GM19397 (cell line): ENCODE data around the gene ASB6.

ENCODE experiments used
- ATAC-seq: cut with Tn5 transposase; IDR thresholded peaks from one replicate; pipeline ENCODE4 v1.9.1; 2021; ENCODE audit warnings: mild to moderate bottlenecking, moderate library complexity; ENCODE audit not compliant: unreplicated experiment

ASB6 gene

GRCh38 chr9:129628709-129629108 lies 13.2 kb downstream of the ASB6 start:
- no peak for ATAC-seq

DNA sequence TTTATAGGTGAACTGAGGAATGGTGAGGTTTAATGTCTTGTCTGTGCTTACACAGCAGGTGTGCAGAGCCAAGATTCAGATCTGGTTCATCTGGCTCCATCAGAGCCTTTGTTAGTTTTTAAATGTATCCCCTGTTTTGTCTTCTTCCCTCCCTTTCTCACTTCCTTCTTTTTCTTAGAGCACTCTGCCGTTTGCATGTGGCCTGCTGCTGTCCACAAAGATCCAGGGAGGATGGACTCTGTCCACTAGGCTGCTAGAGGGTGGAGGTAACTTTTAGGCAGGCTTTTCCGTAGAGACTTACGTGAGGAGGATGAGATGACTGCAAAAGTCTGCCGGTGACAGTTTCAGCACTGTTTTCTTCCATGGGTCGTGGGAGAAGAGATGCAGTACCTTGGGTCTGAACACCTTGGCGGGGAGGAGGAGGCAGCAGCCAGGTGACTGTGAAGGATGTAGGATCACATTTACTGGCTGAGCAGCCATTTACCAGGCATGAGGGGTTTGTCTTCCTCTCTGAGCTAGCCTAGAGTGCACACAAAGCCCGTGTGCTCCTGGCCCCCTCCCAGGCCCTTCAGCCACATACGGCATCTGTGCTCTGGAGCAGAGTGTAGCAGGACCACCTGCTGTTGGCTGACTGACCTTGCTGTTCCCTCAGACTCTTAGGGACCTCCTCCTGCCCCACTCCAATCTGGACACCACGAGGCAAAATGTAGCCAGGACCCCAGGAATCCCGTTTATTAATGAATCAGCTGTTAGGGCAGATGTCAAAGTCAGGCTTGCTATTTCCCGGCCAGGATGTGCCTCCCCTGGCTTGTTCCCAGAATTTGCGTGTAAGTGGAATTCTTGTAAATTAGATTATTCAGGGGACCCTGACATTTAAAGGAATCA lies 14.2 kb downstream of the ASB6 start:
- no peak for ATAC-seq

DNA sequence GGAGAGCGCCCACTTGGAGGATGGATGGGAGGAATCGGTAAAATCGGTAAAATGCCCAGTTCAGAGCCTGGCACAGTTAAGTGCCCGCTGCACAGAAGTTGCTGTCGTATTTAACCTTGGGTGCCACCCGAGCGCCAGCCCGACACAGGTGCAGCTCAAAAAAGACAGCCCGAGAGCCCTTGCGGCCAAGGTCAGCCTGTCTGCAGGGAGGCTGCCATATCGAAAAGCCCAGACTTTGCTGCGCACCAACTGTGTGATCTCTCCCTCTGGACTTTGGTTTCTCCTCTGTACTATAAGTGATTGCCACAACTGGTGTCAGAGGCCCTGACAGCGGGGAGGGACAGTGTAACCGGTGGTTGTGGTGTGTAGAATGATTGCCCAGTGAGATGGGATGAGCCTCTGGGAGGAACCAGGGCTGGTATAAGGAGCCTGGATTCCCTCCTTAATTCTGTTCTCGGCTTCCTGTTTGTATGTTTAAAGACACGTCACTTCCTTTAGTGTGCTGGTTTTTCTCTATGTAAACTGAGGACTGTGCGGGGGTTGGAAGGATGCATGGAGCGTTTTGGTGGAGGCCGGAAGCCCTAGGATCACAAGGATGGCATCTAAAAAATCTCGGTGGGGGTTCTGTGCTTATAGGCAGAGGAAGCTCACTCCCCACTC lies 15.2 kb downstream of the ASB6 start:
- ATAC-seq, result peak; percentile 29

GRCh38 chr9:129626079-129626624 lies 15.8 kb downstream of the ASB6 start, which contains the start of gene NTMT1:
TSS of gene NTMT1 (plus strand) at chr9:129626163. CDS start at chr9:129632704, 6,541 bp downstream.
- peak; percentile 79 for ATAC-seq

DNA sequence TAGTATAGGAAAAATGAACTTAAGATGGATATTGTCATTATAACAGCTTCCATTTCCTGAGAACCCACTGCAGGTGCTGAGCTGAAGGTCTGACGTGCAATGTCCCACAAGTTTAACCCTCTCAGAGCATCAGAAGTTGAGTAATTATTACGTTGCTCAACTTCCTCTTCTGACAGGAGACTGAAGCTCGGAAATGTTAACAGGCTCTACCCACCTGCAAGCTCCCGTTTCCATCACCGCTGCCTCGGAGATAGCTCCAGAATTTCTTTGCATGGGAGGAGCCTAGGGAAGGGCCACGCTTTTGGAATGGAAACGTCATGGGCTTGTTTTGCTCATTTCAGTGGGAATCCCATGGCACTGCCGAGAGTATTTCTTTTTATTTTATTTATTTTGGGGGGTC lies 17.0 kb downstream of the ASB6 start:
- no peak for ATAC-seq

DNA sequence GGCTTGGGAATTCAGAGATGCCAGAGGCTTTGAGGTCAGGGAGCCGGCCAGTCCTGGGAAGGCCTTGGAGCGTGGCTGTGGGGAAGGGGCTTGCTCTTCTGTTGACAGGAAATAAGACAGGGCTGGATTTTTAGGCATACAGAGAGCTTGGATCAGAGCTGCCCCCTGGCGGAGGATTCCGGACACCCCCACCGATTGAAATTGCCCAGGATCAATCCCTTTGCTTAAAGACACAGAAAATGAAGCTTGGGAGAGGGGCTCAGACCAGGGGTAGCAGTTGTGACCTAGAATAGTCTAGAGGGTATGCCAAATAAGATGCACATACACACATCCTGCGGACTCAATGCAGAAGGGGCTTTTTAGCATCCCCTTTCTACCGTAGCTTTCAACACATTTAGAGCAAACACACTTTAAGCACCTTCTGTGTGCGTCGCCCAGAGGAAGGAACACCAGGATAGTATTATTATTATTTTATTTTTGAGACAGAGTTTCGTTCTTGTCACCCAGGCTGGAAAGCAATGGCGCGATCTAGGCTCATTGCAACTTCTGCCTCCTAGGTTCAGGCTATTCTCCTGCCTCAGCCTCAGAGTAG lies 17.7 kb downstream of the ASB6 start:
- ATAC-seq, result no peak

DNA sequence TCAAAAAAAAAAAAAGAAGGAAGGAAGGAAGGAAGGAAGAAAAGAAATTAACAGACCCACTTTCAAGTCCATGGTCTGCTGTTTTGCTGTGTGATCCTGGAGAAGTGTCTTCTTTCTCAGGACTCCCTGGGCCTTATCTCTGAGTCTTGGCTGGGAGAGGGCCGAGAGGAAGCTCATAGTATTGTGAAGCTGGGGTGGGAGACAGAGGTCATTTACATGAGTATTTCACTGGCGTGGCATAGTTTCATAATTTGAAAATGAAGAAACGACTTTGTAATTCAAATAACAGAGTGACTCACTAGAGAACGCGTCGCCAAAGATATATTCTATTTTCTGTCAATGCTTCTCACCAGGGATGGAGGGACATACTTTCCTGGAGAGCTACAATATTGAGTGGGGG lies 18.6 kb downstream of the ASB6 start:
- no peak for ATAC-seq

- ATAC-seq, result no peak
Observed at GRCh38 chr9:129620669-129621295, 21.2 kb downstream of the ASB6 start, which contains the start of gene C9orf50. TSS of gene C9orf50 (minus strand) at chr9:129621101. CDS start at chr9:129620574, 527 bp downstream.

GRCh38 chr9:129619787-129620668 lies 21.9 kb downstream of the ASB6 start:
- ATAC-seq, result no peak

DNA sequence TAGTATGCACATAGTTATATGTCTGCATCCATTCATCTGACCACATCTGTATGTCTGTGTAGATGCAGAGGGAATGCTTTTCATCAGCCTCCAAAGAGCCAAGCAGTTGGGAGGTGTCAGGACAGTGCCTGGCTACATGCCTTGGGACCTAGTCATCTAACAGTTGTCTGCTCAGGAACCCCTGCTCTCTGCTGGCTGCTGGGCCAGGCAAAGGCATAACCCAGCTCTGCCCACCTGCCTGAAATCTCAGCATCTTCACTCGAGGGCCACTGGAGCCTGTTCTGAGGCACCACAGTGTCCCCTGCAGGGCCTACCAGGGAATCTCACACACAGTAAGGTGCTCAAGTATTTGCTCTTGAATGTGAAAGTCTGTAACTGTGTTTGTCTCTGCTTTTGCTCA lies 24.8 kb downstream of the ASB6 start:
- no peak for ATAC-seq

DNA sequence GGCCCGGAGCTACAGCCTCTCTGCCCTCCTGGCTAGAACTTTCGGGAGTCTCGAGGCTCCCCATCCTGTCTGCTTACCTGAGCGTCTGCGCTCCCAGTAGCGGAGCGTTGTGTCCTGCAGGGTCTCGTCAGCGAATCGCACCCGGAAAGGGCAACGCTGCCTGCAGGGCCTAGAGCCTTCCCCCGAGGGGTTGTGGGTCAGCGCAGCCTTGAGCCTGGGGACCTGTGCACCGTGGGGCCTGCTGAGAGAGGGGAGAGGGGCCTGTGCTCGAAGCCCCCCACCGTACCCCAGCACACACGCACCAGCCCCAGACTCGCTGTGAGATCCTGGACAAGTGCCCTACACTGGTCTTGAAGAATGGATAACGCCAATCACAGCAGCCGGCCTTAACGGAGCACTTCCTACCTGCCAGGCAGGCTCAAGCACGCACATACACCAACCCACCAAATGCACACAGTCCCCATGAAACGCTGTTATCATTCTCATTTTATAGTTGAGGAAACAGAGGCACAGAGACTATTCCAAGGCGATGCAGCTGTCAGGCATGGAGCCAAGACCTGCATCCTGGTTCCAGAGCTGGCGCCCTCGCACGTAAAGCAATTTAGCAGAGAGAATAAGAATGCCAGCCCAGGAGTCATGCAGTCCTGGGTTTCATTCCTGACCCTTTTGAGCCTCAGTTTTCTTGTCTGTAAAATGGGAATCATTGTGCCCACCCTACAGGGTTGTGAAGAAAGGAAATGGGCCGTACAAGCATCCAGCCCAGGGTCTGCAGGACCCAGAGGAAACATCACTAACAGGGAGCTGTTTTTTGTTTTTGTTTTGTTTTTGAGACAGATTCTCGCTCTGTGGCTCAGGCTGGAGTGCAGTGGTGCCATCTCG lies 26.3 kb downstream of the ASB6 start:
- no peak for ATAC-seq

- no peak for ATAC-seq
Observed at GRCh38 chr9:129614932-129615331, 27.0 kb downstream of the ASB6 start.

GRCh38 chr9:129613520-129614175 lies 28.3 kb downstream of the ASB6 start:
- ATAC-seq, result no peak

GRCh38 chr9:129612815-129613519 lies 29.0 kb downstream of the ASB6 start:
- ATAC-seq, result no peak

DNA sequence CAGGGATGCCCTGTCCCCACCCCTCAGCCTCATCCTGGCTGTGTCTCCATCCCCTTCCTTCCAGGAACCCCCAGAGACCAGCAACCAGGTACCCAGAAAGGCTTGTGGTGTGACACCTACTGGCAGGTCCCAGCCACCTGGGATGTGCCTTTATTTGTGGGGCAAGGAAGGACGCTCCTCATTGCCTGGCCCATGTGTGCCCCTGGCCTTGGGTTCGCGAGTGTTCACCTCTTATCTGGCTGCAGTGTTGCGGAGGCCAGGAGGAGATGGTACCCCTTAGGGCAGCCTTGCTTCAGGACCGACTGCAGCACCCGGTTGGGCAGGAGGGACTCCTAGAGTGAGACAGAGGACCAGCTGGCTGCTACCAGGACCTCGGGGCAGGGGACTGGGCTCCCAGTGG lies 29.8 kb downstream of the ASB6 start:
- ATAC-seq, result no peak

DNA sequence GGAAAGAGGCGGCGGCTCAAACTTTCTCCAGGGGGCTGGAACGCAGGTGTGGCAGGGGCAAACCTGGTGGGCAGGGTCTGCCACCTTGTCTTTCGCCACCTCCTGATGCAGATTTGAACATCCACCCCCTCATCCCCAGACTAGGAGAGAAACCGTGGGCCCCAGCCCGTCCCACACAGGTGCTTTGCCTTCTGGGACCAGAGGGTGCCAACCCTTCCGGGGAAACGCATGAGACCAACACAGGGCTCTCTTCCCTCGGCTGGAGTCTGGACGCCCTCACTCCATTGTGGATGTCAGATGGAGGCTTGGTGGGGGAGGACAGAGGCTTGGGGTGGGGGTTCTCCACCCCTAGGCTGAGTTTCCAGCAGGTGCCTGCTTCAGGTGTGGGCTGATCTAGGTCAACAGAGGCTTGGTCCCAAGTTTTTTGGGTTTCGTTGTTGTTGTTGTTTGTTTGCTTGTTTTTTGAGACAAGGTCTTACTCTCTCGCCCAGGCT lies 30.6 kb downstream of the ASB6 start:
- no peak for ATAC-seq

- ATAC-seq, result no peak
Observed at GRCh38 chr9:129610473-129611306, 31.3 kb downstream of the ASB6 start.
